ENCODE measurements around the gene NAB1.
A peak's percentile ranks its signal among the peaks of the same experiment; 100 is the strongest.
"Not testable (repeated sequence)": the region's sequence is repeated elsewhere in the genome, so short reads cannot be mapped to it uniquely, and the experiment has no call there.

NAB1 gene

DNA sequence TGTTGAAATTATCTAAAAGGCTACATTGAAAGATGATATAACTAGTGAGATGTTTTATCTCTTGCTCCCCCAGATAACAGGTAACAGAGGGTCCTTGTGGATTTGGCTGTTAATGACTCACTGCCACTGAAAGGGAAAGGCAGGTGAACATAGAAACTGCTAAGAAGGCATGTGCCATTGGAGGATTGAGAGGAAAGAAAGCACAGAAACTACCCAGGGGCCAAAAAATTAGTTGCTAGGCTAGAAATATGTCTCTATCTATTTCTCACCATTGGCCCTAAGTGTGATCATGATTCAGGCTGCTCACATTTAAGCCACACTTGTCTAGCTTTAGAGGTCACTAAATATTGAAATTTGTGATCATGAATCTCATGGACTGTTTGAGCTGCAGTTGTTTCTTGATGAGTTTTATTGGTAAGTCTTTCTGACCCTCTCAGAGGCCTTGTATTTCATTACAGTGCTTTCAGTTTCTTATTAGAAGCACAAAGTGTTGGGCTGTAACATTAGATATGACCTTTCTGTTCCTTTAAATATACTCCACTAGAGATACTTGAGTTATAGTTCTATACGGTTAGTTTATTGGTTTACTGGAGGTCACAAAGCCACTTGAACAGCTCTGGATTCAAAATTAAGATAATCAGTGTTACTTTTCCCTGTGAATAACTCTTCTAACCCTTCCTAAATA is 26.2 kb downstream of the NAB1 start:
- DNase-seq = no peak

DNA sequence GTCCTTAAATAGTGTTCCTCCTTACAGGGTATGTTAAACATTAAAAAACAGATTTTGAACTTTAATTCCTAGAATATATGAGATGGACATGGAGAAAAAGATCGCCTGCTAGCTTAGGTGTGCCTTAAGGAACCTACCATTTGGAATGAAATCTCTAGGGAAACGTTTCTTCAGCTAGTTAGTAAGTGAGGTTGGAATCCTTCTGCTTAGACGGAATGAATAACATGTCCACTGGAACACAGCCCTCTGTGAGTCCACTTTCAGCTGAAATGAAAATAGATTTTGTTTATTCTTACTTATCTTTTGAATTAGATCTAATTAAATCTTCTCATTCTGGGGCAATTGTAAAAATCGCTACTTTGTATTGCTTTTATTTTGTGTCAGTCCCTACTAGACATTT is 28.4 kb downstream of the NAB1 start:
- DNase-seq = no peak

DNA sequence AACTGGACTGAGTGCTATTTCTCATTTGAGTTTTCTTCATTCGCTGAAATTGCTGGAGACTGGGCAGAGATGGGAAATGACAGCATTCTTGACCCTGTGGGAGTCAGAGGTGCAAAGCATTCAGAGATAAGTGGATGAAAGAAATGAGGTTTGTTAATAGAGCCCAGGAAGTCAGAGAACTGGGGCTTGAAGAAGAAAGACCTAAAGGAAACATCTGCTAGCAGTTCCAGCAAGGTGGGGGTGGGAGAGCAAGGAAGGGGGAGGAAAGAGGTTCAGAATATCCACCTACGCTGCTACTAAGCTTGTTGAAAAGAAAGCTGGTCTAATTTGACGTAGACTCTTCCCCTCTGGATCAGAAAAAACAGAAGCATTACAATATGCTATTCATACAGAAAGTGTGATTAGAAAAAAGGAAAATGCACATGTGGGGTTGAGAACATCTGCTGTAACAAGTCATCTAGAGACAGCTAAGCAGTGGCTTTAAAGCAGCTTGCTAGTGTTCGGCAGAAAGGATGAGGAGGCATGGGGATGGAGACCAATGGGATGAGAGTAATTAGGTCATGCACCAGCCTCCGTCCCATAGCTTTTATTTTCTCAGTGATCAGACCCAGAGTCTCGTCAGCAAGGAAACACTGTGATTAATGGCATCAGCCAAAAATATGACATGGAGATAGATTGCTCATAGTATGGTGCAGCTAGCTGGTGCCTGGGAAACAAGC is 29.7 kb downstream of the NAB1 start:
- peak; percentile 77 for DNase-seq

GRCh38 chr2:190679391-190679790 is 30.5 kb downstream of the NAB1 start:
- DNase-seq = no peak

- DNase-seq = no peak
Measured at GRCh38 chr2:190679813-190680591, 31.1 kb downstream of the NAB1 start.

- no peak for DNase-seq
Measured at GRCh38 chr2:190682168-190682567, 33.3 kb downstream of the NAB1 start.

DNA sequence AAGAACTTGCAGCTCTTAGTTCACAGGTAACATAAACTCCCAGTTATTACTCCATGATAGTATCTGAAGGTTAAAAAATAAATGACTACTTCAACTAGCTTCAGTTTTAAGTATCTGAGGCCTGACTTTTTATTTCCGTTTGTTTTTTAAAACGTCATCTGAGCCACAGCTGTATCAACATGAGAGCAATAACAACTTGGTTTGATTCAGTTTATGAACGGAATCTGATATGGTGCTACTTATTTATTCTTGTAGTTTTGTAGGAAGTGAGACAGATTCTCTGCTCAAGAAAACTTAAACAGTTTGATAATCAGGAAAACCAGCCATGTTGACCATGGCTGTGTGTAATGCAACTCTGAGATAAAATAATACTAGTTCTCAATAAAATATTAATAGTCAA is 34.9 kb downstream of the NAB1 start:
- DNase-seq = no peak

- no peak for DNase-seq
Measured at GRCh38 chr2:190684931-190685330, 36.0 kb downstream of the NAB1 start.

DNA sequence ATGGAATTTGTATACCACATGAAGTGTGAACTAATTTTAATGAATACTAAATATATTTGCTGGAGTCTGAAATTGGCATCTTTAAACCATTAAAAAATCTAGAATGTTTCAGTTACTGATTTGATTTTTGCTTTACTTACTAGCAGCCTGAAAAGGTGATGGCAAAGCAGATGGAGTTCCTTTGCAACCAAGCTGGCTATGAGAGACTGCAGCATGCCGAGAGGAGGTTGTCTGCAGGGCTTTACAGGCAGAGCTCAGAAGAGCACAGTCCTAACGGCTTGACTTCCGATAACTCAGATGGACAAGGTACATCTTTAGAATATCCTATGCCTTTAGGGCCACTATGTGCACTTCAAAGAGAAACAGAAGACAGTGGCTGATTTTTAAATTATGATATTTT is 36.5 kb downstream of the NAB1 start:
- no peak for DNase-seq

DNA sequence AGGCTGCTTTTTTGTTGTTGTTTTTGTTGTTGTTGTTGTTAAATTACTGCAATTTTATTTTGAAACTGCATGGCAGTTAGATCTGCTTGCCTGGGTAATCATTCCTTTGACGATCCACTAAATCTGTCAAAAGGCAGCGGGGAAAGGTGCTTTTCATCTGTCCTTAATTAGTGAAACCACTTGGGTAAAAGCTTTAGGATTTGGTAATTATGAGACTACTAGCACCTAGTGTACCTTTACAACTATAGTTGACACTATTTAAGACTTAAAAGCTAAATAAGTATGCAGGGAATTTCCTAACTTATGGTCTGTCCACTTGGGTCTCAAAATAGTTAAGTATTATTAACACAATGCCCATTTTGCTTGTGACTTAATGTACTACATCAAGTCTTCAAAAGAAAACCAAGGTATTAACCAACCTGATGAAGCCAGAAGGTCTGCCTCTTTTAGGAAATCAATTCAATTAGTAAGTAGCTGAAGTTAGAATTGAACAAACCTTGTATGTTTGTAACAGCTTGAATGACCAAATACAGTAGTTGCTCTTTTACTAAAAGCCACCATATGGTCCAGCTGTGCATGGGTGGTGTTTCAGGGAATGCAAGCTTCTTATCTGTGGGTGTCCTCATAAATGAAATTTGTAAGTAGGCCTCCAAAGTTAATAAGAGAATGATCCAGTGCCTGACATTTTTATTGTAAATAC is 44.8 kb downstream of the NAB1 start:
- DNase-seq = no peak

- DNase-seq = no peak
Measured at GRCh38 chr2:190694479-190694878, 45.6 kb downstream of the NAB1 start.

DNA sequence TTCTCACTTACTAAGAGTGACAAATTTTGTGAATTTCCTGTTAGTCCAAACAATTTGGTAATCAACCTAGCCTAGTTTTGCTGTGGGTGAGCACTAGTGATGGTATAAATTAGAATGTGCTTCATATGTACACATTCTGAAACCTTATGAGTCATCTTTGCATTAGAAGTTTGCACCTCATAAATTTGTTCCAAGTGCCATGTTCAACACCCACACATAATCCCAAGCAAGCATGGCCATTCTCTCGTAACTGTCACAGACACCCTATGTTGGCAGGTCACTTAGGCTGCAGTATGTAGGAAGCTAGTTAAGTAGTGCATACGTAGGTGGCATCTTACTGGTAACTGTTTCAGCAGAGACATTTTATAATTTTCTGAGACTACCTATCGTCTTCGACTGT is 46.9 kb downstream of the NAB1 start:
- DNase-seq = no peak

DNA sequence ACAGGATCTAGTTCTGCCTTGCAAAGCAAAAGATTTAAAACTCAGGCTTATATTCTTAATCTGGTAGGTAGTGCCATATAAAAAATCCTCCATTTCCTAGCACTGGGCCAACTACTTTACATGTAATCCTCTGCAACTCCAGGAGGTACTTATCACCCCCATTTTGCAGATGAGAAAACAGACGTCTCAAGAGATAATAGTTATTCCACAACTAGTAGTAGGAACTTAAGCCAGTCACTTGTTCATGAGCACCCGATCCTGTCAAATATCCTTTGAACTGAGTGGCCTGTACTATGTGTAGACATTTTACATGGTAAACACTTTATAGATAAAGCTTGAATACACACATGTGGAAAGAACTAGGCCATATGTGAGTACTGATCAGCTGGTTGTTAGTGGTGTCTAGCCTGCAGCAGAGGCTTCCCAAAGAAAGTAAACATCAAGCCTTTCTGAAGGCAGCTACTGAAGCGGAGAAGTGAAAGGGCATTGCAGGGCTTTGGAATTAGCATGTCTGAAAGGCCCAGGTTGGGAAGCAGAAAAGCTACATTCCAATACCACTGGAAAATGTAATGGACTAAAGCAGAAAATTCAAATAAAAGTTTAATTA is 48.0 kb downstream of the NAB1 start:
- peak; percentile 36 for DNase-seq

- DNase-seq = no peak
Measured at GRCh38 chr2:190697421-190697820, 48.5 kb downstream of the NAB1 start.

GRCh38 chr2:190698895-190699294 is 50.0 kb downstream of the NAB1 start:
- DNase-seq = no peak

GRCh38 chr2:190701586-190701985 is 52.7 kb downstream of the NAB1 start:
- no peak for DNase-seq

DNA sequence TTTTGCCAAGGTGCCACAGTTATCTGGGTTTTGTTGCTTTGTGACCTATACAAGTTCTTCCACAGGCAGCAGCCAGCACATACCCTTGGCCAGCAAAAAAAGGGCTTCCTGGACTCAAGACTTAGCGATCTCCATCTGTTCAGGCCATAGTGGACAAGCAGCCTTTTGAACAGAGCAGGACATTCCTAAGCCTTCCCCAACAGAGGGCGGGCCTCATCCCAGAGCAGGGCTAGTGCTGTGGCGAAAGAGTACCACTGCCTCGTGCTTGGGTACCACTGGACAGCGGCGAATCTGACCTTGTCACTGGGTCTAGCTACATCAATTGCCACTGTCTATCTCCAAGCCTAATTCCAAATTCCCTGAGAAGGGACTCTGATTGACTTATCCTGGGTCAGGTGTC is 56.4 kb downstream of the NAB1 start:
- no peak for DNase-seq

DNA sequence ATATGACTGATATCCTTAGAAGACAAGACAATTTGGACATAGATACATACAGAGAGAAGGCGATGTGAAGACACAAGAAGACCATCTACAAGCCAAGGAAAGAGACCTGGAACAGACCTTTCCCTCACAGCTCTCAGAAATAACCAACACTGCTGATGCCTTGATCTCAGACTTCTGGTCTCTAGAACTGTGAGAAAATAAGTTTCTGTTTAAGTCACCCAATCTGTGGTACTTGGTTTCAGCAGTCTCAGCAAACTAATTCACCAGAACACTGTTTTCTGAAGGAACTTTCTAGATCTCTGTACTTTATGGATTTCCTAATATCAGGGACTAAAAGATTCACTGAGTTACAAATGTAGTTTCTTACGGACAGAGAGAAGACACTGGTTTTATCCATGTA is 58.8 kb downstream of the NAB1 start:
- no peak for DNase-seq

GRCh38 chr2:190708650-190709049 is 59.8 kb downstream of the NAB1 start:
- DNase-seq = not testable (repeated sequence)

DNA sequence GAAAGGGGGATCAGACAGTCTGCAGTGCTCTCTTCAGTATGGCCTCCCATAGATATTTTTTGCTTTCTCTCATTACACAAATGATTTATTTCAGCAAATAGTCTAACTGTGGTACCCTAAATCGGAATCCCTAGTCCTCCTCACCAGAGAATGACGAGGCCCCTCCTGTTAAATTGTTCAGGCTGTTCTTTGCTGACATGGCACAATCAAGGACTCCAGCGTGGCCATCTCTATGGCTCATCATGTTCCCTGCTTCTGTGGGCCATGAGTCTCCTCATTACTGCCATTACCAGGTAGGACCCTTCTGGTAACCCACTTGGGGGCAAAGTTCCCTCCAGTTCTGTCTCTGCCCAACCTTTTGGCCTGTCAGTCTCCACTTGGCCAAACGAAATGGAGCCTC is 62.2 kb downstream of the NAB1 start:
- DNase-seq = no peak

DNA sequence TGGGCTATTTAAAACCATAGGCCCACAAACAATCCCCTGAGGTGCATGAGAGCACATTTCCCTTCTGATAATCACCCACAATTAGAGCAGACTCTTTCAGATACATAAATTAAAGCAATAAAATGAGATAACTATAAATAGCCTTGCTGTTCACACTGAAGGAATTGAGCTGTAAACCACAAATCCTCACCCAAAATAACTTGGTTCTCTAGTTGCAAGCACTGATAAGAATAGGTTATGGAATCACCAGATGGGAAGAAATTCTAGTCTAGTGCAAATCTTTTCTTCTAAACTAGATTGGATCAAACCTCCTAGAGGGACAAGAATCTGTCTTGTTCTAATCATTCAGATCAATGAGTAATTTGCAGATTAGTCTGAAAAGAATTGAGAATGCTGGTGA is 64.6 kb downstream of the NAB1 start:
- DNase-seq = no peak

- DNase-seq = peak; percentile 11
Measured at GRCh38 chr2:190714958-190715357, 66.1 kb downstream of the NAB1 start.
